SU-DHL-6 (cell line): ENCODE measurements around the gene VPS35L.

ENCODE experiments used
- EZH2phosphoT487 ChIP-seq: fragments of 200-600 bp; sonication (generic), shearing (Covaris generic); conservative IDR thresholded peaks from 2 replicates; pipeline ENCODE4 v1.6.1; 2018; ENCODE audit warnings: mild to moderate bottlenecking, antibody characterized with exemption, low read length, moderate library complexity, mixed read lengths
- TF ChIP-seq, protein P1 (sequence below): fragments of 200-600 bp; sonication (generic); IDR thresholded peaks from one replicate; pipeline ENCODE4 v1.5.1; 2017; ENCODE audit warnings: antibody characterized with exemption, mild to moderate bottlenecking, low read length, moderate library complexity; ENCODE audit not compliant: insufficient read depth, poor library complexity, severe bottlenecking

DNA sequence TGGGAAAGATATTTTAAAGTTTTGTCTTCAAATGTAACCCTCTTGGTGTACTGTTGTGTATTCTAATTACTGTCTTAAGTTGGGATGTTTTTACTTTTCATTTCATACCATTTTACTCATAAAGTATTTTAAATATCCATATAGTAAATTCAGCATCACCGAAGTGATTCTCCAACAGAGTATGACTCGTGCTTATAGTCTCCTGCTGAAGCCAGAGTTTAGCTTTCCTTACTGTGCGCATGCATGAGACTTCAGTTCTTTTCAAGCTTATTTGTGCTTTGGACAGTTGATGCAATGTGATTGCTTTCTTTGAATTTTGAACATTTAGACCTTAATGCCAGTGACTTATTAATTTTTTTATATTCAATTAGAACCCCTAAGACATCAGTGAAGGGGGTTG, 7.4 kb upstream of the VPS35L start:
- TF ChIP-seq, protein P1, sequence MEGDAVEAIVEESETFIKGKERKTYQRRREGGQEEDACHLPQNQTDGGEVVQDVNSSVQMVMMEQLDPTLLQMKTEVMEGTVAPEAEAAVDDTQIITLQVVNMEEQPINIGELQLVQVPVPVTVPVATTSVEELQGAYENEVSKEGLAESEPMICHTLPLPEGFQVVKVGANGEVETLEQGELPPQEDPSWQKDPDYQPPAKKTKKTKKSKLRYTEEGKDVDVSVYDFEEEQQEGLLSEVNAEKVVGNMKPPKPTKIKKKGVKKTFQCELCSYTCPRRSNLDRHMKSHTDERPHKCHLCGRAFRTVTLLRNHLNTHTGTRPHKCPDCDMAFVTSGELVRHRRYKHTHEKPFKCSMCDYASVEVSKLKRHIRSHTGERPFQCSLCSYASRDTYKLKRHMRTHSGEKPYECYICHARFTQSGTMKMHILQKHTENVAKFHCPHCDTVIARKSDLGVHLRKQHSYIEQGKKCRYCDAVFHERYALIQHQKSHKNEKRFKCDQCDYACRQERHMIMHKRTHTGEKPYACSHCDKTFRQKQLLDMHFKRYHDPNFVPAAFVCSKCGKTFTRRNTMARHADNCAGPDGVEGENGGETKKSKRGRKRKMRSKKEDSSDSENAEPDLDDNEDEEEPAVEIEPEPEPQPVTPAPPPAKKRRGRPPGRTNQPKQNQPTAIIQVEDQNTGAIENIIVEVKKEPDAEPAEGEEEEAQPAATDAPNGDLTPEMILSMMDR, result no peak
- TF ChIP-seq EZH2phosphoT487, result no peak
